BJ (cell line): ENCODE measurements around the gene ARHGEF28. TPM values are rescaled to one million over a fixed set of nuclear protein-coding genes. Genes with fewer than 3 reads are reported as not detected.

Source experiments
- CTCF ChIA-PET: fragments of 350-600 bp; formaldehyde crosslinking; extraction: SDS; loops from one replicate; lab custom pipeline; 2021; ENCODE audit warnings: antibody characterized with exemption, inconsistent platforms; lab: Yijun Ruan, JAX
- POLR2A ChIA-PET: fragments of 300-600 bp; sonication (Branson Sonifier 250); formaldehyde crosslinking; extraction: SDS; loops from one replicate; lab custom pipeline; 2021; ENCODE audit warnings: antibody characterized with exemption; lab: Charles Lee
- DNase-seq: peaks from one replicate; pipeline ENCODE4 v3.0.0-alpha.2; 2011; ENCODE audit warnings: low read depth
- H3K27me3 ChIP-seq: 2 replicates; pipeline ENCODE4 v1.6.0; 2011; ENCODE audit warnings: low read length; ENCODE audit not compliant: control insufficient read depth, insufficient read depth
- H3K36me3 ChIP-seq: 2 replicates; pipeline ENCODE4 v1.5.1; 2011; ENCODE audit warnings: low read length; ENCODE audit not compliant: control insufficient read depth, insufficient read depth
- H3K4me3 ChIP-seq: 2 replicates; pipeline ENCODE4 v1.5.1; 2011; ENCODE audit warnings: low read depth, mild to moderate bottlenecking, control low read depth, low read length
- CTCF ChIP-seq: IDR thresholded peaks from 2 replicates; pipeline ENCODE4 v1.5.1; 2011; ENCODE audit warnings: low read depth, mild to moderate bottlenecking, control low read depth, inconsistent platforms, low read length, moderate library complexity; ENCODE audit not compliant: insufficient read depth
- polyA plus RNA-seq: library from polyadenylated mRNA; depleted of rRNA; stranded (reverse); fragments of >200 nt; gene quantifications from 2 replicates; pipeline ENCODE4 v1.2.3, GENCODE V29; 2011

The ARHGEF28 gene
- polyA plus RNA-seq, 1 experiment: 2.8 TPM

DNA sequence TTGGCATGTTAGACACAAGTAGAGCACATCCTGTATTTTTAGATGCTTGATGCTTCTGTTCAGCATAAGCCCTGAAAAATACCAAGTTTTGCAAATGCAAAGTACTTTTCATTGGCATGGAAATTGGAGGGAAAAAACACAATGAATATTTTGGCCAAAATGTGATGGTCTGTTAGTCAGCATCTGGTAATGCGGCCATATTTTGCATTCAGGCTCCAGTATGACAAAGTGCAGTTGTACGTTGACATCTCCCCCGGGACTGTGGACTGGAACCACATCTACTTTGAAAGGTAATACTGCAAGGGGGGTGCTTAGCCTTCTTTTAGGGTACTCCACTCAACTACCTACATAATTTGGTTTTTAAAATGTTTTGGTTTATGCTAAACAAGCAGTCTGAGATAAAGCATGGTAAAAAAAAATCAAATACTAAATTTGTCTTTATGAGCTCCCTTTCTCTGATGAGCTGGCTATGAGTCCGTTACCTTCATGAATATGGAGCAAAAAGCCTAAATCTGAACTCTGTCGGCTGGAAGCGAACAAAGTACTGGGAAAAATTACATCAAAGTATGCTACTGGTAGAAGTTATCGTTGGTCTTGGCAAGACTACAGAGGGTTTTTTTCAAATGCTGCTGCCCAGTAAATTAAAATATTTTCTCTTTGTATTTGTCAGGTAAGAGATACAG is 297.0 kb downstream of the ARHGEF28 start:
- Histone ChIP-seq H3K36me3 (no peaks in the 10 kb centered on the region), H3K4me3 (no peak overlapping the region), H3K27me3 (no peaks in the 10 kb centered on the region)
- POLR2A ChIA-PET: no interaction called here
- no peak for DNase-seq
- TF ChIP-seq CTCF: no peak
- CTCF ChIA-PET: interaction anchor here (1.3 kb wide), 1 partner anchor 21 kb away, joined by 3 read pairs; no protein-coding TSS in a partner anchor

- no peaks in the 10 kb centered on the region for H3K27me3 ChIP-seq
- DNase-seq: no peak
- no peaks in the 10 kb centered on the region for H3K36me3 ChIP-seq
- ChIA-PET CTCF (no interaction called here), POLR2A (no interaction called here)
- no peak for TF ChIP-seq CTCF
- H3K4me3 ChIP-seq: no peak overlapping the region
Observed at GRCh38 chr5:73928476-73929070, 302.6 kb downstream of the ARHGEF28 start.

DNA sequence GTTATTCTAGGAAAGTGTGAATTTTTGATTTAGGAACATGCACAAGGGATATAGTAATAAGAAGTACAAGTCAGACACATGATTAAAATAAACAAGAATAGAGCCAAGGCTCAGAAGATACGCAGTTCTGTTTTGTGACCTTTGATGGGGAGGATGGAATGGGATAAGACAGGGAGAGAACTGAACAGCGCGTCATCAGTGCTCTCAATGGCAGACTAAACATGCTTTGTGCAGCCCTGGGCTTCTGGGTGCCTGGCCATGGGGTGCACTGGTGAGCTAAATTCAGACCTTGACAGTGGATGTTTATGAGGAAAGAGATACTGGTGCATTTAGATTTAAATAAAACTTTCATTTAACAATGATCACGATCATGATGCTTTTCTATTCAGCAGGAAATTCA is 309.7 kb downstream of the ARHGEF28 start:
- TF ChIP-seq CTCF: no peak
- ChIA-PET POLR2A (no interaction called here), CTCF (interaction anchor here (0.8 kb wide), 1 partner anchor 128 kb away, joined by 3 read pairs; no protein-coding TSS in a partner anchor)
- Histone ChIP-seq H3K36me3 (no peaks in the 10 kb centered on the region), H3K4me3 (no peak overlapping the region), H3K27me3 (no peaks in the 10 kb centered on the region)
- no peak for DNase-seq

DNA sequence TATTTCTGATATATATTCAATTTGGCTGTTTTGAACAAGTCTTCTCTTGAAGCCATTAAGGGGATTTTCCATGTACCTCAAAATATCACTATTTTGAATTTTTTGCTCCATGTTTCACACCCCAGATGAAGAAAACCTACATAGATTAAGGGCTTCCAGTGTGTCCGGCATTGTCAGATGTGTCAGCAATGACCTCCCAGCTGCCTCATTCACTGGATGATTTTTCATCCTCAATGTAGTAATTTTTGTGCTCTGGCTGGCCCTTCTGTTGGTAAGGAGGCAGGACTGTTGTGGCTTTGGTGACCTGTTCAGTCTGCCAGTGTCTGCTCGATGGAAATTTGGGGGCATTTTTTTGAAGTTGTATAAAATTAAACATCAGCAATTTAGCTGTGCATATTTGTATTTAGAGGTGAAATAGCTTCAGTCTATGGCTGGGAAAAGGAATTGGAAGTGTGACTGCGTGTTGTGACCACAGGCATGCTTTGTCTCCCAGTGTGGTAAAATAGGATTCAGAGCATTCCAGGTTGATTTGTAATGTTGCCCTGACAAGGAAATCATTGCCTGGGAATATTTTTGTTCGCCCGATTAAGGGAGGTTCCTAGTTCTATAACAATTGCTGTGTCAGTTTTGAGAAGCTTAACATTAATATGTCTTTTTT is 312.4 kb downstream of the ARHGEF28 start:
- ChIA-PET POLR2A (interaction anchor here (0.6 kb wide), 1 partner anchor 347 kb away, joined by 8 read pairs; no protein-coding TSS in a partner anchor), CTCF (interaction anchor here (0.8 to 0.9 kb wide), 3 partner anchors 80 to 711 kb away, joined by 3 to 4 read pairs (median 3); no protein-coding TSS in a partner anchor)
- Histone ChIP-seq H3K27me3 (no peaks in the 10 kb centered on the region), H3K36me3 (no peaks in the 10 kb centered on the region), H3K4me3 (no peak overlapping the region)
- DNase-seq: peak; percentile 92
- no peak for TF ChIP-seq CTCF

- CTCF ChIA-PET: interaction anchor here (0.8 to 0.9 kb wide), 3 partner anchors 81 to 710 kb away, joined by 3 to 4 read pairs (median 3); no protein-coding TSS in a partner anchor
- no peak for DNase-seq
- Histone ChIP-seq H3K27me3 (no peaks in the 10 kb centered on the region), H3K4me3 (no peak overlapping the region), H3K36me3 (no peaks in the 10 kb centered on the region)
- POLR2A ChIA-PET: interaction anchor here (0.6 kb wide), 1 partner anchor 347 kb away, joined by 8 read pairs; no protein-coding TSS in a partner anchor
- TF ChIP-seq CTCF: no peak
Observed at GRCh38 chr5:73938938-73939320, 312.9 kb downstream of the ARHGEF28 start.
